ENCODE results near the gene TACC2. TPM values are rescaled to one million over a fixed set of nuclear protein-coding genes. Genes with fewer than 3 reads are reported as not detected.

TACC2 gene
- total and polyA plus RNA-seq, 2 donors (not counting 3 experiments of a cell fraction or from before 2014, with no cell fraction given): 14.4 to 46.2 TPM

GRCh38 chr10:122208571-122209430 lies 219.8 kb downstream of the TACC2 start:
- Histone ChIP-seq H4K20me1 (replicated peaks; ENCODE audit: control insufficient read depth, extremely low read depth, insufficient read depth, low read length) (no peaks in the 10 kb centered on the region), H3K27ac (ENCODE audit: insufficient read depth, low read depth, low read length) (no peak overlapping the region), H3K9me1 (replicated peaks; ENCODE audit: control insufficient read depth, extremely low read depth, insufficient read depth, low read length) (no peaks in the 10 kb centered on the region), H3K4me2 (ENCODE audit: insufficient read depth, low read length) (no peak overlapping the region), H3K9ac (replicated peaks; ENCODE audit: extremely low read depth, insufficient read depth, low read length) (no peak overlapping the region), H3K27me3 (ENCODE audit: control insufficient read depth in 2 of 2, insufficient read depth in 2 of 2, low read length in 2 of 2) (no peaks in the 10 kb centered on the region), H3K36me3 (ENCODE audit: control insufficient read depth in 2 of 2, extremely low read depth in 1 of 2, insufficient read depth in 2 of 2, low read length in 2 of 2) (peaks cover 0 to 7% of the 10 kb centered on the region in 2 experiments), H3K9me3 (replicated peaks; ENCODE audit: control insufficient read depth, insufficient read depth, low read length) (no peaks in the 10 kb centered on the region), H2AFZ (ENCODE audit: low read depth, low read length) (no peak overlapping the region), H3K79me2 (ENCODE audit: control insufficient read depth, insufficient read depth, low read length) (no peaks in the 10 kb centered on the region), H3K4me1 (ENCODE audit: control insufficient read depth, extremely low read depth, insufficient read depth, low read length) (peaks cover 3% of the 10 kb centered on the region), H3K4me3 (replicated peaks in 1 of 3; ENCODE audit: insufficient read depth in 1 of 3, low read depth in 1 of 3, low read length in 3 of 3) (no peak overlapping the region)
- CTCF ChIA-PET: interaction anchor here (1.3 to 1.9 kb wide), 3 partner anchors 27 to 154 kb away, joined by 4 to 7 read pairs (median 4); no protein-coding TSS in a partner anchor
- POLR2A ChIA-PET: no interaction called here
- FAIRE-seq (no peak), DNase-seq (ENCODE audit: low read depth, low spot score) (no peak)
- BruUV-seq (replicated peaks): no TSS peak
- dilution Hi-C loops (cut with MboI; ENCODE audit: extremely low pct_ligation_motif_present, low sequenced_read_pairs): no loop called here
- intact Hi-C loops (cut with micrococcal nuclease): no loop called here
- no peak for TF ChIP-seq EZH2 (IDR thresholded peaks at IDR 0.05; ENCODE audit: borderline replicate concordance, low read depth, low read length, severe bottlenecking)
- TF ChIP-seq MYC (IDR thresholded peaks at IDR 0.05; ENCODE audit: low read depth, low read length): no peak
- no peak for TF ChIP-seq FOS (IDR thresholded peaks at IDR 0.05; ENCODE audit: borderline replicate concordance, insufficient read depth, low read length)
- no peak for TF ChIP-seq GATA2 (IDR thresholded peaks at IDR 0.05; ENCODE audit: insufficient read depth, insufficient read length, low read depth, low read length)
- no peak for TF ChIP-seq POLR2A (IDR thresholded peaks at IDR 0.05; ENCODE audit: low read depth, low read length)
- TF ChIP-seq POLR2AphosphoS5 (IDR thresholded peaks at IDR 0.05; ENCODE audit: insufficient read depth, low read depth, low read length): no peak
- no peak for TF ChIP-seq CTCF (IDR thresholded peaks at IDR 0.05; ENCODE audit: extremely low read depth in 1 of 2, insufficient read depth in 1 of 2, low read depth in 1 of 2, low read length in 2 of 2)
- TF ChIP-seq JUN (IDR thresholded peaks at IDR 0.05; ENCODE audit: borderline replicate concordance, insufficient read depth, insufficient read length, low read depth): no peak
- TF ChIP-seq MAX (IDR thresholded peaks at IDR 0.05; ENCODE audit: insufficient read depth, insufficient read length): no peak
